Tibial nerve (tissue), 4 donors: ENCODE results near the gene CHRDL2.

Source experiments
- EP300 ChIP-seq, 2 donors: sonication (generic); formaldehyde crosslinking; IDR thresholded peaks; one replicate each; pipeline ENCODE4 v1.6.1; 2017; ENCODE audit warnings: antibody characterized with exemption in 2 of 2, mild to moderate bottlenecking in 1 of 2
- POLR2A ChIP-seq, 2 donors: fragments of 450-650 bp; IDR thresholded peaks; one replicate each; pipeline ENCODE4 v1.6.1; 2017; ENCODE audit warnings: antibody characterized with exemption in 2 of 2, mild to moderate bottlenecking in 2 of 2, moderate library complexity in 2 of 2
- TF ChIP-seq, protein P1 (sequence below), 5 experiments: fragments of 200-600 bp in 3 of 5; fragments of 450-650 bp in 2 of 5; sonication (generic) in 3 of 5; IDR thresholded peaks; one replicate each; pipeline ENCODE4 v1.5.1; 2016 to 2019; ENCODE audit warnings: antibody characterized with exemption in 5 of 5, mild to moderate bottlenecking in 3 of 5, moderate library complexity in 2 of 5

GRCh38 chr11:74771139-74771538 is 39.9 kb upstream of the CHRDL2 start:
- TF ChIP-seq, protein P1, sequence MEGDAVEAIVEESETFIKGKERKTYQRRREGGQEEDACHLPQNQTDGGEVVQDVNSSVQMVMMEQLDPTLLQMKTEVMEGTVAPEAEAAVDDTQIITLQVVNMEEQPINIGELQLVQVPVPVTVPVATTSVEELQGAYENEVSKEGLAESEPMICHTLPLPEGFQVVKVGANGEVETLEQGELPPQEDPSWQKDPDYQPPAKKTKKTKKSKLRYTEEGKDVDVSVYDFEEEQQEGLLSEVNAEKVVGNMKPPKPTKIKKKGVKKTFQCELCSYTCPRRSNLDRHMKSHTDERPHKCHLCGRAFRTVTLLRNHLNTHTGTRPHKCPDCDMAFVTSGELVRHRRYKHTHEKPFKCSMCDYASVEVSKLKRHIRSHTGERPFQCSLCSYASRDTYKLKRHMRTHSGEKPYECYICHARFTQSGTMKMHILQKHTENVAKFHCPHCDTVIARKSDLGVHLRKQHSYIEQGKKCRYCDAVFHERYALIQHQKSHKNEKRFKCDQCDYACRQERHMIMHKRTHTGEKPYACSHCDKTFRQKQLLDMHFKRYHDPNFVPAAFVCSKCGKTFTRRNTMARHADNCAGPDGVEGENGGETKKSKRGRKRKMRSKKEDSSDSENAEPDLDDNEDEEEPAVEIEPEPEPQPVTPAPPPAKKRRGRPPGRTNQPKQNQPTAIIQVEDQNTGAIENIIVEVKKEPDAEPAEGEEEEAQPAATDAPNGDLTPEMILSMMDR (IDR thresholded peaks at IDR 0.05), result no peak
- TF ChIP-seq POLR2A (IDR thresholded peaks at IDR 0.05) (no peak), EP300 (IDR thresholded peaks at IDR 0.05) (no peak)
